GM12878 (cell line): ENCODE data around the gene CDC16. TPM values are rescaled to one million over a fixed set of nuclear protein-coding genes. Genes with fewer than 3 reads are reported as not detected.

Experiments
- ATAC-seq: fragments of 200-7000 bp; cut with Tn5 transposase; 3 replicates; pipeline ENCODE4 v1.9.1; 2020; ENCODE audit warnings: mild to moderate bottlenecking, moderate library complexity
- BruUV-seq: library from RNA; stranded (reverse); fragments of 400-500 nt; replicated peaks from 2 replicates; lab custom pipeline; 2021; lab: Mats Ljungman, UMichigan
- CTCF ChIA-PET: fragments of 300-600 bp; sonication (Branson Sonifier 250); formaldehyde crosslinking; extraction: SDS; loops from one replicate; lab custom pipeline; 2021; ENCODE audit warnings: inconsistent platforms; lab: Yijun Ruan, JAX
- POLR2A ChIA-PET: fragments of 350-600 bp; formaldehyde crosslinking; extraction: SDS; loops from one replicate; lab custom pipeline; 2021; ENCODE audit warnings: inconsistent platforms; lab: Charles Lee
- RAD21 ChIA-PET: fragments of 300-600 bp; sonication (Branson Sonifier 250); formaldehyde crosslinking; loops from one replicate; lab custom pipeline; 2023; ENCODE audit warnings: antibody characterized with exemption; ENCODE audit not compliant: unreplicated experiment; lab: Charles Lee
- SMC1A ChIA-PET: fragments of 300-600 bp; sonication (Branson Sonifier 250); formaldehyde crosslinking; loops from one replicate; lab custom pipeline; 2023; ENCODE audit not compliant: unreplicated experiment, uncharacterized antibody; lab: Charles Lee
- DNase-seq: peaks from one replicate; pipeline ENCODE4 v3.0.0-alpha.2; 2011; ENCODE audit warnings: low read depth, low spot score
- FAIRE-seq: peaks from 3 replicates; lab custom pipeline; 2011; peaks lifted over from hg19 to GRCh38; lab: Jason Lieb, UNC
- H2AFZ ChIP-seq: 2 replicates; pipeline ENCODE4 v1.6.0; 2011; ENCODE audit warnings: low read depth, low read length, control low read depth; ENCODE audit not compliant: control insufficient read depth
- H3K27ac ChIP-seq: 2 replicates; pipeline ENCODE4 v1.5.1; 2011; ENCODE audit warnings: control low read depth; ENCODE audit not compliant: control insufficient read depth, insufficient read depth
- H3K27me3 ChIP-seq, 2 experiments: replicated peaks in 1 of 2; 2 replicates each; pipeline versions ENCODE4 v1.6.0 to v1.6.1; 2011; ENCODE audit warnings: low read length in 1 of 2; ENCODE audit not compliant: control insufficient read depth in 2 of 2, insufficient read depth in 2 of 2
- H3K36me3 ChIP-seq, 2 experiments: 2 replicates each; pipeline ENCODE4 v1.5.1; 2011; ENCODE audit warnings: low read length in 1 of 2; ENCODE audit not compliant: control insufficient read depth in 2 of 2, insufficient read depth in 2 of 2
- H3K4me1 ChIP-seq: 2 replicates; pipeline ENCODE4 v1.6.1; 2011; ENCODE audit warnings: mild to moderate bottlenecking, low read length, moderate library complexity, mixed read lengths; ENCODE audit not compliant: control insufficient read depth, insufficient read depth
- H3K4me2 ChIP-seq: 2 replicates; pipeline ENCODE4 v1.6.0; 2011; ENCODE audit warnings: control low read depth; ENCODE audit not compliant: control insufficient read depth, insufficient read depth
- H3K4me3 ChIP-seq: fragments of 200-600 bp; sonication (generic); 2 replicates; pipeline ENCODE4 v1.5.1; 2016
- H3K79me2 ChIP-seq: 2 replicates; pipeline ENCODE4 v1.6.0; 2011; ENCODE audit warnings: low read length; ENCODE audit not compliant: control insufficient read depth, insufficient read depth
- H3K9ac ChIP-seq: 2 replicates; pipeline ENCODE4 v1.8.0; 2011; ENCODE audit warnings: low read length, control low read depth, mixed read lengths; ENCODE audit not compliant: control insufficient read depth, insufficient read depth
- H3K9me3 ChIP-seq: replicated peaks from 3 replicates; pipeline ENCODE4 v1.5.1; 2011; ENCODE audit warnings: mild to moderate bottlenecking, low read length; ENCODE audit not compliant: control insufficient read depth, insufficient read depth
- H4K20me1 ChIP-seq: 2 replicates; pipeline ENCODE4 v1.6.0; 2011; ENCODE audit not compliant: control insufficient read depth, insufficient read depth
- ATF3 ChIP-seq: IDR thresholded peaks from 2 replicates; pipeline ENCODE4 v1.6.1; 2011; ENCODE audit warnings: low read depth, mild to moderate bottlenecking, low read length, moderate library complexity, borderline replicate concordance; ENCODE audit errors: extremely low read depth
- BCL11A ChIP-seq: IDR thresholded peaks from 2 replicates; pipeline ENCODE4 v1.6.1; 2011; ENCODE audit warnings: low read depth, low read length
- CBX3 ChIP-seq: fragments of 200-600 bp; sonication (generic); IDR thresholded peaks from 2 replicates; pipeline ENCODE4 v1.6.1; 2016; ENCODE audit warnings: low read depth, borderline replicate concordance
- CEBPB ChIP-seq, 2 experiments: fragments of 150-350 bp in 1 of 2; IDR thresholded peaks; 2 replicates each; pipeline ENCODE4 v1.6.1; 2012 to 2014; ENCODE audit warnings: low read depth in 2 of 2, low read length in 2 of 2, borderline replicate concordance in 1 of 2, inconsistent platforms in 1 of 2
- EED ChIP-seq: sonication (generic); IDR thresholded peaks from 2 replicates; pipeline ENCODE4 v1.6.1; 2016; ENCODE audit warnings: antibody characterized with exemption, low read depth
- MAX ChIP-seq: IDR thresholded peaks from 2 replicates; pipeline ENCODE4 v1.6.1; 2012; ENCODE audit warnings: low read depth, low read length, improper control_type of control experiment
- MEF2B ChIP-seq: fragments of 450-650 bp; IDR thresholded peaks from 2 replicates; pipeline ENCODE4 v1.6.1; 2018; ENCODE audit warnings: mild to moderate bottlenecking, moderate library complexity; ENCODE audit not compliant: partially characterized antibody, poor library complexity, severe bottlenecking
- MXI1 ChIP-seq: fragments of 150-350 bp; IDR thresholded peaks from 2 replicates; pipeline ENCODE4 v1.6.1; 2011; ENCODE audit warnings: low read depth, mild to moderate bottlenecking, inconsistent platforms, low read length, improper control_type of control experiment
- NRF1 ChIP-seq: conservative IDR thresholded peaks from 2 replicates; pipeline ENCODE4 v1.6.1; 2011; ENCODE audit warnings: mild to moderate bottlenecking, low read depth, low read length, improper control_type of control experiment
- PAX5 ChIP-seq: IDR thresholded peaks from 2 replicates; pipeline ENCODE4 v1.6.1; 2011; ENCODE audit warnings: low read depth, low read length, borderline replicate concordance
- POLR2AphosphoS5 ChIP-seq: IDR thresholded peaks from 2 replicates; pipeline ENCODE4 v1.6.1; 2011; ENCODE audit warnings: mild to moderate bottlenecking, low read length, inconsistent platforms
- RELB ChIP-seq: fragments of 450-650 bp; IDR thresholded peaks from 2 replicates; pipeline ENCODE4 v1.6.1; 2017; ENCODE audit warnings: low read depth, mild to moderate bottlenecking, moderate library complexity
- SMAD5 ChIP-seq: IDR thresholded peaks from 2 replicates; pipeline ENCODE4 v1.6.1; 2016; ENCODE audit warnings: antibody characterized with exemption, low read depth
- TAF1 ChIP-seq: IDR thresholded peaks from 2 replicates; pipeline ENCODE4 v1.6.1; 2011; ENCODE audit warnings: mild to moderate bottlenecking, low read depth, low read length, borderline replicate concordance
- YBX1 ChIP-seq: fragments of 450-650 bp; IDR thresholded peaks from 2 replicates; pipeline ENCODE4 v1.6.1; 2016; ENCODE audit warnings: antibody characterized with exemption
- ZBTB33 ChIP-seq: fragments of 450-650 bp; IDR thresholded peaks from 2 replicates; pipeline ENCODE4 v1.6.1; 2017; ENCODE audit warnings: mild to moderate bottlenecking
- ZNF274 ChIP-seq: IDR thresholded peaks from one replicate; pipeline ENCODE4 v1.8.0; 2011; ENCODE audit not compliant: insufficient read length, insufficient read depth
- WGBS: methylation state at CpG from one replicate; pipeline ENCODE4 v1.1.6; 2016; ENCODE audit warnings: low lambda C conversion rate; ENCODE audit not compliant: insufficient replicate concordance, insufficient coverage; ENCODE audit errors: missing lambda C conversion rate; 5-methylcytosine and 5-hydroxymethylcytosine counted together
- in situ Hi-C: fragments of 300-500 bp; cut with MboI; formaldehyde crosslinking; loops from 9 replicates; pipeline ENCODE4 v1.14.3; 2018; ENCODE audit warnings: mixed read lengths
- intact Hi-C: fragments of 100-400 bp; cut with micrococcal nuclease; formaldehyde crosslinking; loops from one replicate; pipeline ENCODE4 v1.14.2; 2022; ENCODE audit not compliant: unreplicated experiment
- polyA plus RNA-seq, 11 experiments: library from polyadenylated mRNA; depleted of rRNA in 4 of 11; unstranded in 6 of 11; stranded (reverse) in 5 of 11; fragments of >200 nt; fragmentation: Nextera tagmentation in 4 of 11; fragmentation: Illumina TruSeq in 1 of 11; extraction: Ambion mirVana in 4 of 11; extraction: Trizol in 1 of 11; gene quantifications; 1 replicate in 1 of 11; 2 replicates in 10 of 11; pipeline versions ENCODE4 v1.2.1 to v1.2.3, GENCODE V29; 2011 to 2016; ENCODE audit warnings: inconsistent platforms in 2 of 11, missing spikeins in 2 of 11, low read depth in 1 of 11
- total RNA-seq, 4 experiments: library from RNA; depleted of rRNA in 3 of 4; stranded (reverse); fragments of >200 nt in 3 of 4; fragmentation: Illumina TruSeq in 1 of 4; extraction: Trizol in 1 of 4; gene quantifications; 2 replicates each; pipeline versions ENCODE4 v1.2.1 to v1.2.3, GENCODE V29; 2013 to 2021

Gene CDC16
- total and polyA plus RNA-seq, 10 of the 15 experiments (the other 5 are each of a cell fraction or from before 2014, with no cell fraction given), result 15.4 to 92.9 (median 31.4) TPM

GRCh38 chr13:114229506-114229905 is 5.2 kb upstream of the CDC16 start:
- 0 out of 4 replicates have a peak, but pooled peaks cover 0 to 8% of the 10 kb centered on the region in 2 experiments for H3K27me3 ChIP-seq
- no peaks in the 10 kb centered on the region for H3K79me2 ChIP-seq
- no peak for DNase-seq
- TF ChIP-seq SMAD5 (no peak), TAF1 (no peak), ZNF274 (no peak), RELB (no peak), CEBPB (IDR thresholded peaks at IDR 0.05; ENCODE audit: borderline replicate concordance in 1 of 2, low read depth in 2 of 2, low read length in 2 of 2) (no peak), NRF1 (no peak), EED (no peak), BCL11A (no peak), MAX (no peak), PAX5 (no peak), ZBTB33 (no peak), CBX3 (no peak), MXI1 (no peak), POLR2AphosphoS5 (no peak), ATF3 (no peak), YBX1 (no peak), MEF2B (no peak)
- no peak overlapping the region for H2AFZ ChIP-seq
- no peak overlapping the region for H3K4me2 ChIP-seq
- no peak overlapping the region for H3K9ac ChIP-seq
- no peak overlapping the region for H3K4me3 ChIP-seq
- intact Hi-C loops, result loop anchor here (5.0 kb wide), 1 partner anchor 162 kb away; no protein-coding TSS in a partner anchor
- in situ Hi-C loops, result no loop called here
- H3K27ac ChIP-seq, result no peak overlapping the region
- no TSS peak for BruUV-seq
- POLR2A ChIA-PET, result no interaction called here
- no peak for ATAC-seq
- RAD21 ChIA-PET, result interaction anchor here (0.9 kb wide), 1 partner anchor 84 kb away, joined by 3 read pairs; no protein-coding TSS in a partner anchor
- H3K4me1 ChIP-seq, result peaks cover 4% of the 10 kb centered on the region; the same call in 1 of the 2 replicates
- SMC1A ChIA-PET, result no interaction called here
- no peaks in the 10 kb centered on the region for H4K20me1 ChIP-seq
- no peak for FAIRE-seq
- no peaks in the 10 kb centered on the region for H3K9me3 ChIP-seq
- no peaks in the 10 kb centered on the region for H3K36me3 ChIP-seq
- 13% methylated on average over 4 of the region's 4 CpGs for WGBS
- CTCF ChIA-PET, result interaction anchor here (0.9 kb wide), 1 partner anchor 406 kb away, joined by 3 read pairs; no protein-coding TSS in a partner anchor
